Measurements from ENCODE around the gene DNAI4.
"Not testable (repeated sequence)": the region's sequence is repeated elsewhere in the genome, so short reads cannot be mapped to it uniquely, and the experiment has no call there.

The DNAI4 gene

DNA sequence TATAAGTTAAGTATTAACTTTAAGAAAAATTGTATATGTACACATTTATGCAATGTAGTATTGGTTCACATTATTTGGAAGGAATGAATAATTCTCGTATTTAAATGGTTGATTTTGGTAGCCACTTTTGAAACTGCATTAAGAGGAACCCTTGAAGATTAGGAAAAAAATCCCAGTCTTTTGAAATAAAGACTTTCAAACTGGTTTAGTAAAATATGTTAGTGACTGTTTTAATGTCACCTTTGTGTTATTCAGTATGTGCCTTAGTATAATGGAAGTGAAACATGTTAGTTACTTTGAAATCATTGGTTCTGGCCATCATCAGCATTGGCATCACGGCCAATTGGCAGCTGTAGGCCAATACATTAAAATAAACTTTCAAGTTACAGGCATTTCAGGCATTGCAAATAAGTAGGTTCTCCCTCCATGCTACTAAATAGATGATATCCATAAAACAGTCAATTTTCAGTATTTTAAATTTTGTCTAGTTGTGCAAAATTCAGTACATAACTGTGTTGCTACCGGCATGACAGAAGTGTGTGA, 4.6 kb upstream of the DNAI4 start:
- no peak for DNase-seq

DNA sequence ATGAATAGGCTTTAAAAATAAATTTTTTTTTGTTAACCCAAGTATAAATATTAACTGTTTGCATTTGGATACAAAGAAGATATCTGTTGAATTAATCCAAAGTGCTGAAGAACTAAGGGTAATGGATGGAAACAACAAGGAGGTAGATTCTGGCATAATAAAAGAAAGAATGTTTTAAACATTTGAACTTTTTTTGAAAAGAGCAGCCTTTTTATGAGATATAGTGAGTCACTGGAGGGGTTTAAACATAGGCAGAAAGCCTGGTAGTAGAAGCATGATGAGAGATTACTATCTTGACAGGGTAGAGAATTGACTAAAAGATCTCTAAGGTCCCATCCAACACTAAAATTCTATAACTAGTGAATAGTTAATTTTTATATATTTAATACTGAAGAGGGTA, 2.9 kb upstream of the DNAI4 start:
- no peak for DNase-seq

DNA sequence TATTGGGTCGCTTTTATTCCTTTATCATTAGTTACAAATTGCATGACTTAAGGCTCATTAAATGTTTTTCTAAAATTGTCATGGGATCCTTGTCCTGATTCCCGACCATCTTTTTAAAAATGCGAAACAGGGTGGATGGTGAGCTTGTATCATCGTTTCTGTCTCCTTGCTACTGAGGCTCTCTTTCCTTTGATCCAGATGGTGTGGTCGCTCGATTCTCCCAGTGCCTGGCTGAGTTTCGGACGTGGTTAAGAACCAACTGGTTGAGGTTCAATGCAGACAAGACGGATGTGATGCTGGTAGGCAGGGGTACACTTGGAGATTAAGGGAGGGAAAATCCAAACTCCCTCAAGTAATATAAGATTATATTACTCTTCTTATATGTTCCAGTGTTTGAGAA, 1.3 kb upstream of the DNAI4 start:
- no peak for DNase-seq

DNA sequence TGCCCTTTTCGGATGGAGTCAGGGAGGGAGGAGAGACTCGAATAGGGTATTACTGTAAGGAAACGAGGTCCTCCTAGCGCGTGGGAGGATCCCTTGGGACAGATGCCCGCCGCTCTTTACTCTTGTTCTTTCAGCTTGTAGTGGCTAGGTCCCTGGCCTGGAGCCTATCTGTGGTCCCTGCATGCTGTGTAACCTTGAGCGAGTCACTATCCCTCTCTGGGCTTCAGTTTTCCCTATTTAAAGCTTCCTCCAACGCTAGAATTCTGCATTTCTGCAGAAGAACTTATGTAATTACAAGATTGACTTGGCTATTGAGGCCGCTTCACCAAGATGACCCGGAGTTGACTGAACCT, 878 bp upstream of the DNAI4 start:
- DNase-seq: no peak

DNA sequence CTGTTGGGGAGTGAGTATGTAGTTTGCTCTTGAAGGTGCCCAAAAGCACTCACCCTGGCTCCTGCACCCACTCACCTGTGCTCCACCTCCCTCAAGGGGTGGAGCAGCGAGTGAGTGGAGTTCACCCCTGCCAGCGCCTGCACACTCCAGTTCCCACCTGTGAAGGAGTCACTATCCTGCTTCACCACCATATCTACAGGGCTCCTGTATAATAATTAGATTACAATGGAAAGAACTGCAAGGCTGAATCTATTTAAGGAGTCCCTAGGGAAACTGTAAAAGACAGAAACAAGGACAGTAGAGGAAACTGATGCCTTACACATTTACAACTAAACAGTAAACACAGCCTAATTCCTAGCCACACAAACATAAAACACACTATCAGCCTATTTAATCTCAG, 4.1 kb downstream of the DNAI4 start:
- DNase-seq: no peak

DNA sequence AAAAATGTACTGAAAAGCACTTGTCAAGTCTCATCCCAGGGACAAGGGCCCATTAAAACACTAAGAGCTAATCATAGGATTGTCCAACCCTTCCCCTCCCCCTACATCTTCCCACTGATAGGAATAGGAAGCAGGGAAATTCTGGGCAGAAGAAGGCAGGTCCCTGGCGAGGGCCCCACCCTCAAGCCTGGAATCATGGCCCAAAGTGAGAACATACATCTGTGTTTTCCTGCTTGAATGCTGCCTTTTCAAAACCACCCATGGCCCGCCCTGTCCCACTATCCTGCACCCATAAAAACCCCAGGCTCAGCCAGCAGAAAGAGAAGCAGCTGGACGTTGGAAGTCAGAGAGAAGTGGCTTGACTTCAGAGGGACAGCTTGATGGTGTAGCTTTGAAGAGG, 4.8 kb downstream of the DNAI4 start:
- no peak for DNase-seq

DNA sequence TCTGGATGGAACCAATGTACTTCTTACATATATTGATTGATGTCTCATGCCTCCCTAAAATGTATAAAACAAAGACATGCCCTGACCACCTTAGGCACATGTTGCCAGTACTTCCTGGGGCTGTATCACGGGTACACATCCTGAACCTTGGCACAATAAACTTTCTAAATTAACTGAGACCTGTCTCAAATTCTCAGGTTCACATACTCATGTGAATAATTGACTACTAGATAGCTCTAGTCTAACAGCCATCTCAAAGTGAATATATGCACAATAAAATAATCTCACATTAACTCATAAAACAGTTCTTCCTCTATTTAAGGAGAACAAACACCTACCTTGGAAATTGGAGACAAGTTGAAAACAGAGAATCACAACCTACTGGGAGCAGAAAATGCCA, 5.6 kb downstream of the DNAI4 start:
- no peak for DNase-seq

DNA sequence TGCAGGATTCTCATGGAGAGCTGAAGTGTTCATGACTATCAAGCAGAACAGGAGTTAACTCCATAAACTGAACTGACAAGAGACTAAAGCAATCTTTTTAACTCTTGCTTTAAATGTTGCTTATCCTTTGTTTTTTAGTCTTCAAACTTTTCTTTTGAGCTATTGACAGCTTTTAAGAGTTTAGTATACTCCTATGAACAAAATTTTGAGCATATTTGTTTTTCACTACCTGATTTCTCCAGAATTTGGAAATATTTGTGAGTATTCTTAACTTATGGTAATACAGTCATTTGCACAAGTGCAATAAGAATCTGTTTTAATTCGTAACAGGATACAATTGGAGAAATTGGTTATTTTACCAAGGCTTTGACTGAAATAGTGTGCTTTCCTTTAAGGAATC, 7.2 kb downstream of the DNAI4 start:
- no peak for DNase-seq

DNA sequence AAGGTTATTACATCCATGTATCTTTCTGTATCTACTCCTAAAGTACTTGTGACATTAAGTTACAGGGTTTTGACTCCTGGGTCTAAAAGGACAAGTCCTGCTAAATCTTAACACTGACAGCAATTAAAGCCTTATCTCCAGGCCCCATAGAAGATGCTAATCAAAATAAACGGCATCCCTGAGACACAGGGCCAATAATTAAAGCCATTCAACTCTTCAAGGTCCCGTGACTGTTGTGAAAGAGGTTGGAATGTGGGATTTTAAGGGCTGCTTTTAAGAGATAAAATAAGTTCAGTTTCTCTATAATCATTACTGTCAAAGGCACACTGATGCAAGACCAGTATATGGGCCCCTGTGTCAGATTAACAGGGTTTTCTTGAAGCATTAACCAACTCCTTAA, 8.3 kb downstream of the DNAI4 start:
- DNase-seq: no peak

DNA sequence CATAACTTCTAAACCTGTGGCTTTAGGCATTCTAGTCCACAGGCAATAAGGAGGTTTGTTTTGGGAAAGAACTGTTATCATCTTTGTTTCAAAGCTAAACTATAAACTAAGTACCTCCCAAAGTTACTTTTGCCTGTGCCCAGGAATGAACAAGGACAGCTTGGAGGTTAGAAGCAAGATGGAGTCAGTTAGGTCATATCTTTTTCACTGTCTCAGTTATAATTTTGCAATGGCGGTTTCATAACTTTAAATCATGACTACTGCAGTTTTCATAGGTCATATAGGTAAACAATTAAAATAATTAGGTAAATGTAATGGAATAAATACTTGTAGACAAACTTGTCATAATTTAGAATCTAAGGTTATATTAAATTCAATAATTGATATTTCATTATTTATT, 9.5 kb downstream of the DNAI4 start:
- not testable (repeated sequence) for DNase-seq

DNA sequence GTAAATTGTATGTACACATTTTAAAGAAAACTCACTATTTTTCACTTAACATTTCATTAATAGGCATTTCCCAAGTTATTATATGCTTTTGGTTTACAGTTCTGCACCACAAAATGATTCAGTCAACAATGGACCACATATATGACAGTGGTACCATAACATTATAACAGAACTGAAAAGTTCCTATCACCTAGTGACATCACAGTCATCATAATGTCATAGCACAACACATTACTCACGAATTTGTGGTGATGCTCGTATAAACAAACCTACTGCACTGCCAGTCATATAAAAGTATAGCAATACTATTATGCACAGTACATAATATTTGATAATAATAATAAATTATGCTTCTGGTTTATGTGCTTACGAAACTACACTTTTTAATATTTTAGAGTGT, 30.9 kb downstream of the DNAI4 start:
- no peak for DNase-seq

DNA sequence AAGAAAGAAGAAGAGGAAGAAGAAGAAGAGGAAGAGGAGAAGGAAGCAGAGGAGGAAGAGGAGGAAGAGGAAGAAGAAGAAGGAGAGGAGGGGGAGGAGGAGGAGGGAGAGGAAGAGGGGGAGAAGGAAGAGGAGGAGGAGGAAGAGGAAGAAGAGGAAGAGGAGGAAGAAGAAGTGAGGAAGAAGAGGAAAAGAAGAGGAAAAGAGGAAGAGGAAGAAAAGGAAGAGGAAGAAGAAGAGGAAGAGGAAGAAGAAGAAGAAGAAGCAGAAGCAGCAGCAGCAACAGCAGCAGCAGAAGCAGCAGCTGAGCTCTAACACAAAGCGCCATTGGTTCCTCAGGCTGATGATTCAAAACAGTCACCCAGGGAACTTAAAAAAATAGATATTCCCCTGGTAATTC, 34.0 kb downstream of the DNAI4 start:
- no peak for DNase-seq

DNA sequence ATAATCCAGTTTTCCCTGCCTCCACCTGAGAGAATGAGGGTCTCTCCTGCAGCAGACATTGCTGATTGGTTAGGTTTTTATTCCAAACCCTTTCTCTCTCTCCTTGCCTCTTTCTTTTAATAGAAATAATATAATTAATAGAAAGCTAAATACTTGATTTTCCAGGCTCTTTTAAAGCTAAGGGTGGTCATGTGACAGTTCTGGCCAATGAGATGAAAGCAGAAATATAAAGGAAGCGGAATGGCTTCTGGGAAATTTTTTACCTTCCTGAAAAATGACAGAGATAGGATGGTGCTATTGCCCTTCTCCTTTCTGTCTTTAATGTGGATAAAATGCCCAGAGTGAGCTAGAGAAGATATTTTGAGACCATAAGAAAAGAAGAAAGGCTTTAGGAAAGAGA, 35.6 kb downstream of the DNAI4 start:
- no peak for DNase-seq

DNA sequence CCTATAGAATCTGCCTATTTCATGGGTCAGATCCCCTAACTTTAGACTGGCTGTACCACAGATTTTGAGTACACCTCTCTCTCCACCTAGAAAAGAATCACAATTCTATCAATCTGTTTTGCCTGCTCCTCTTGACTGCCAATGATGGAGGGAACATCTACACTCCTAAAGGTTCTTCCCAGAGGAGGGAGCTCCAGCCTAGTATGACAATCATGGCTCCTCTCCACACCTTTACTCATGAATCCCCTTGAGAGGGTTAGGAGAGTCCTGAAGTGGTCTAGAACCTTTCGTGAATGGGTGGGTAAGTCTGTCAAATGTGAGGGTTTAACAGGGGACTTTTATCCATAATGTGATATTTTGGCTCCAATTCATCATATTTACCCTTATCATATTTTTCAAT, 48.0 kb downstream of the DNAI4 start:
- DNase-seq: no peak

DNA sequence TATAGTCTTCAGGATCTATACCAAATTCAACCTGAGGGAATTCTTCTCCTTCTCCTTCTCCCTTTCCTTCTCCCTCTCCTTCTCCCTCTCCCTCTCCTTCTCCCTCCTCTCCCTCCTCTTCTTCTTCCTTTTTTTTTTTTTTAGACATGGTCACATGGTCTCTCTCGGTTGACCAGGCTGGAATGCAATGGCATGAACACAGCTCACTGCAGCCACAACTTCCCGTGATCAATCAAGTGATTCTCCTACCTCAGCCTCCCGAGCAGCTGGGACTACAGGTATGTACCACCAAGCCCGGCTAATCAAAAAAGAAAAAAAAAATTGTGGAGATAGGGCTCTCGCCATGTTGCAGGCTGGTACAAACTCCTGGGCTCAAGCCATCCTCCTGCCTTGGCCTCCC, 51.5 kb downstream of the DNAI4 start:
- no peak for DNase-seq

DNA sequence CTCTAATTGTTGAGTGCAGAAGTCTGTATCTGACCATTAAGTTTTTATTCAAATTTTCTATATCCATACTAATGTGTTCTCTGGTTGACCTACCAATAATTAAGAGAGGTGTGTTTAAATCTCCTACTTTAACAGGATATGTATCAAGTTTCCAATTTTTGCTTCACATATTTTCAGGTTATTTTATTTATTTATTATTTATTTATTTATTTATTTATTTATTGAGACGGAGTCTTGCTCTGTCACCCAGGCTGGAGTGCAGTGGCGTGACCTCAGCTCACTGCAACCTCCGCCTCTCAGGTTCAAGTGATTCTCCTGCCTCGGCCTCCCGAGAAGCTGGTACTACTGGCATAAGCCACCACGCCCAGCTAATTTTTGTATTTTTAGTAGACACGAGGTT, 52.6 kb downstream of the DNAI4 start:
- DNase-seq: not testable (repeated sequence)

DNA sequence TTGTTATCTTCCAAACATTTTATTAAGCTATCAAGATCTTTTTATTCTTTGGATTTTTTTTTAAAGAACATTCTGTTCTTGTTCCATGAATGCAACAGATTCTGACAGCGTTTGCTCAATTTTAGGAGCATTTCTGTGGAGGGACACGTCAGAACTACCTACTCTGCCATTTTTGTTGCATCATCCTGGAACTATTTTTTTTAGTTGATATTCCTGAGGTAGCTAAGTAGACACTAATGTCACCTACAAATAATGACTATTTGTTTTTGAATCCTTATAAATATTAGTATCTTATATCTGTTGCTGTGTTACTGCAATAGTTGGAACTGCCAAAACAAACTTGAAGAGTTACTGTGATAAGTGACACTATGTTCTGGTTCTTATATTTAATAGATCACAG, 57.2 kb downstream of the DNAI4 start:
- DNase-seq: no peak

DNA sequence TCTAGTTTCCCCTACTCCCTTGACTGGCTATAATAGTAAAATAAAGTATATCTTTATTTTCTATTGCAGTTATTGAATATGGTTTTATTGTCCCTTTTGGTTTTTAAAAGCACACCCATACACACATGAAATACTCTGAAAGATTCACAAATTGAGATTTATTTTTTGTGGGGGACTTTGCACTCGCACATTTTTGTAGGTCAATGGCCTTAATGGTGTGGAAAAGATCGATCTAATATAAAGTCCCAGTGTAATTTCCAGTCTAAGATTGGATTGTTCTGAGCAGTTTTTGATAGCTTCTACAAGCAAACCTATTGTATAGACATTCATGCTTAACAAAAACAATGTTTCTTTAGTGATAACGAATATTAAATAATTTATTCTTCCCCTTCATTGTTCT, 64.1 kb downstream of the DNAI4 start:
- DNase-seq: no peak

DNA sequence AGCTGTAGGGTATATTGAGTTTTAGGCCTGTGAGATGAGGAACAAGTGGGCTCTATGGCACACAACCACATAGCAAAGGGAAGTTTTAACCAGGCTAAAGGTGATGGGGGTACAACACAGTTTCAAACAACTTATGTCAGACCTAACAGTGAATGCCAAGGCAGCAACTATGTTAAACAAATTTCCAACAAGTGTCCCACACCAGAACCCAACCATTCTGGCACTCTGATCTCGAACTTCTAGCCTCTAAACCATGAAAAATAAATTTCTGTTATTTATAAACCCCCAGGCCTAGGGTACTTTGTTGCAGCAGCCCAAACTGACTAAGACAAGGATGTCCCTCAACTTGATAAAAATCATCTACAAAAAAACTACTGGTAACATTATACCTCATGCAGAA, 71.3 kb downstream of the DNAI4 start:
- DNase-seq: no peak

DNA sequence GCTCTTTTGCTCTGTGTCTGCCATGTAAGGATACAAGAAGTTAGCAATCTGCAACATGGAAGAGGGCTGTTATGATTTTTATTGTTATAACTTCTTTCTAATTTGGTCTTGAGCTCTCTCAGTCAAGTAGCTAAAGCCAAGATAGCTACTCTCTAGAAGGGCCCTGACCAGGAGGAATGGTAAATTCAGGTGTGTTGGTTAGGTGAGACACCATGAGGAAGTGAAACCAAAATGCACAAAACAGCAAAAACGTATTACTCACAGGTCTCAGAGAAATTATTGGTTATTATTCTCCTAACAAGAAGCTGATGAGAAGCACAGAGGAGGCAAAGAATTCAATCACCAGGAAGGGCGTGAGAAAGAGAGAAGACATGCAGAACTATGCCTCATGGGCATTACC, 71.8 kb downstream of the DNAI4 start:
- no peak for DNase-seq

DNA sequence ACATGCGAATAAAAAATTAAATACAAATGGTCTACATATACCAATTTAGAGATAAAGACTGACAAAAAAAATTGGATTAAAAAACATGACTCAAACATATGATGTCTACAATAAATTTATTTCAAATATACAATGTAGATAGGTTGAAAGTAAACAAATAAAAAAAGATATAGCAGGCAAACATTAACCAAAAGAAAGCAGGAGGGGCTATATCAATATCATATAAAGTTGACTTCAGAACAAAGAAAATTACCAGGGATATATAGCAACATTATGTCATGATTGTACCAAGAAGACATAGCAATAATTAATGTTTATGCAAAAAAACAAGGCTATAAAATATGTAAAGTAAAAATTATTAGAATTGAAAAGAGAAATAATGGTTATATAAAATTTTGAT, 73.7 kb downstream of the DNAI4 start:
- no peak for DNase-seq

DNA sequence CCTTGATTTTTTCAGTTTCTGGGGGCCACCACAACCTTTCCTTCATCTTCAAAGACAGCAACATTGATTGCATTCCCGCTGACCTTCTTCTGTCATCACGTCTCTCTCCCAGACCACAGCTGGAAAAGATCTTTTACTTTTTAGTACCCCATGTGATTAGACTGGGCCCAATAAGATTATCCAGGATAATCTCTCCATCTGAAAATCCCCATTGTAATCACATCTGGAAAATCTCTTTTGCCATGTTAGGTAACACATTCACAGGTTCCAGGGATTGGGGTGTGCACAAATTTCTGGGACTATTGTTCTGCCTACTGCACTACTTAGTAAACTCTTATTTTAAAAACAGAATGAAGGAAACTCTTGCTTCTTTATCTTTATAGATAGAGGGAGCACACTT, 76.5 kb downstream of the DNAI4 start:
- no peak for DNase-seq

DNA sequence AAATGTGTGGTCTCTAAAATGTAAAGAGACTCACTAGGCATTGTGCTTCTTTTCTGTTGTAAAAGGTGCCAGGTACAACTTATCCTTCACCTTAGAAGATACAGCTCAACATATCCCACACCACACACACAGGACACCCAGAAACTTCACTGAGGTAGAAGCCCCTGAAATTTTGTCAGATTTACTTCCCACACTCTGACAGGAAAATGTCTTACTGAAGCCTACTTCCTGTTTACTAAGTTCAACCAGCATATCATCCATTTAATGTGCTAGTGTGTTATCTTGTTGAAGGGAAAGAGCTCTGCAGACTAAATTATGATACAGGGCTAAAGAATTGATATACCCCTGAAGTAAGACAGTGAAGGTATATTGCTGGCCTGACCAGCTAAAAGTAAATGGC, 83.7 kb downstream of the DNAI4 start:
- DNase-seq: no peak

DNA sequence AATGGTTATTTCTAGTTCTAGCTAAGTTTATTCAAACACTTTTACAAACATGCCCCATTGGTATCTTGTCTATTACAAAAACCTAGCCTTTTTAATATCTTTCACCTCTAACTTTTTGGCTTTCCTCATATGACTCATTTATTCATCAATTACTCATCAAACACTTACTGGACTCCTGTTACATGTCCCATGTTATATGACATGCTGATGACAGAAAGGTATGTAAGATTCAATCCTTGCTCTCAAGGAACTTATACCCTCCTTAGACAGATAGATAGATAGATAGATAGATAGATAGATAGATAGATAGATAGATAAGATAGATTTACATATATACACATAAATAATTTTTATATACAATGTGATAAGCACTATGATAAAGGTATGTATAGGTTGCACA, 89.7 kb downstream of the DNAI4 start:
- no peak for DNase-seq

DNA sequence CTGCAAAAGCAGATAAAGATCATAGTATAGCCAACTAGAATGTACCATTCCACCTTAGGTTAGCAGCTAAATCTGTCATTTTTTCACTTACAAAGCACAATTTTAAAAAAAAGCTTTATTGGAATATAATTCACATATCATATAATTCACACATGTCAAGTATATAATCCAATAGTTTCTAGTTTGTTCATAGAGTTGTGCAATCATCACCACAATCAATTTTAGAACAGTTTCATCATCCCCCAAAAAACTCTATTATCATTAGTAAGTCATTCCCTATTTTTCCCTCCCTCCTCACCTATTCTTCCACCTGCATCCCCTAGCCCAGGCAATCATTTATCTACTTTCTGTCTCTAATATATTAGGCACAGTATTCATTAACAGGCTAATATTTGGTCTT, 91.5 kb downstream of the DNAI4 start:
- no peak for DNase-seq

DNA sequence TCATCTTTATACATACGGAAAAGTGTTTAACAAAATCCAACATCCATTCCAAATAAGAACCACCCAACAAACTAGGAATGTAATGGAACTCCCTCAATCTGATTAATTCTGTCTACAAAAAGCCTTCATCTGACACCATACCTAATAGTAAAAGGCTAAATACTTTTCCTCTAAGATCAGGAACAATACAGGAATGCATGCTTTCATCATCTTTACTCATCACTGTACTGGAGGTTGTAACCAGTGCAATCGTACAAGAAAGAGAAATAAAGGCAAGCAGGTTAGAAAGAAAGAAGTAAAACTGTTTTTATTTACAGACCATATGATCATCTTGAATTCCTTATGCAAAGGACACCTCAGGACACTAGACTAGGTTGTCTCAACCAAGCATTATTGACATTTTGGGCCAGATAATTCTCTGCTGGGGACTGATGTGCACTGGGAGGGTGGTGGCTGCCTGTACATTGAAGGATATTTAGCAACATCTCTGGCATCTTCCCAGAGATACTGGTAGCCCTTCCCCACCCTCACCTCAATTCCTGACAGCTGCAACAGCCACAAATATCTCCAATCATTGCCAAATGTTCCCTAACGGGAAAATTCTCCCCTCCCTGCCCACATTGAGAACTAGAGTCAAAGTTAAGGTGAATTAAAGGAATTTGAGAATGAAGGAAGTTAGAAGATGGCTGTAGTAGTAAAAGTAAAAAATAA, 93.0 kb downstream of the DNAI4 start:
- no peak for DNase-seq
